SH-SY5Y (cell line): Measurements from ENCODE around the gene CNPPD1.

Experiments
- GATA2 ChIP-seq: IDR thresholded peaks from 2 replicates; pipeline ENCODE4 v1.6.1; 2011; ENCODE audit warnings: mild to moderate bottlenecking, low read depth, low read length
- GATA3 ChIP-seq: IDR thresholded peaks from 2 replicates; pipeline ENCODE4 v1.6.1; 2011; ENCODE audit warnings: low read depth, mild to moderate bottlenecking, low read length, moderate library complexity

DNA sequence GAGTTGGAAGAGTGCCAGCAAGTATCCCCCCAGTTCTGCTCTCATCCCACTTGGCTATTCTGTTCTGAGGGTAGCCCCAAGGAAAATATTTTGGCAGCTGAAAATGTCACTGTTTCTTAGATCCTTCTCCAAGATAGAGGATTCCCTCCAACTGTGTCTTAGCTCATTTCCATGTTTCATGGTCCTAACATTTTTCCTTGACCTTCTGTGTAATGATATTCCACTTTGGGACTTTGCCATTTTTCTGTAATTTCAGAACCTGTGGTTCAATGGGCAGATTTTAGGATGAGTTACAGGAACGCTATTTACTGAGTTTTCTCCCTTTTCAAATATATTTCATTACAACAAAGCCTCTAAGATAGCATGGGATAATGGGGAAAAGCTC, 50.8 kb downstream of the CNPPD1 start:
- TF ChIP-seq GATA3 (no peak), GATA2 (no peak)
